Erythroblast (primary cell): ENCODE results near the gene RIN3.
A peak's percentile ranks its signal among the peaks of the same experiment; 100 is the strongest.

Source experiments
- GATA1 ChIP-seq: IDR thresholded peaks from 2 replicates; pipeline ENCODE4 v1.6.1; 2011; ENCODE audit warnings: low read depth, mild to moderate bottlenecking, control low read depth, low read length, moderate library complexity
- POLR2A ChIP-seq: IDR thresholded peaks from 2 replicates; pipeline ENCODE4 v1.6.1; 2011; ENCODE audit warnings: mild to moderate bottlenecking, low read length

DNA sequence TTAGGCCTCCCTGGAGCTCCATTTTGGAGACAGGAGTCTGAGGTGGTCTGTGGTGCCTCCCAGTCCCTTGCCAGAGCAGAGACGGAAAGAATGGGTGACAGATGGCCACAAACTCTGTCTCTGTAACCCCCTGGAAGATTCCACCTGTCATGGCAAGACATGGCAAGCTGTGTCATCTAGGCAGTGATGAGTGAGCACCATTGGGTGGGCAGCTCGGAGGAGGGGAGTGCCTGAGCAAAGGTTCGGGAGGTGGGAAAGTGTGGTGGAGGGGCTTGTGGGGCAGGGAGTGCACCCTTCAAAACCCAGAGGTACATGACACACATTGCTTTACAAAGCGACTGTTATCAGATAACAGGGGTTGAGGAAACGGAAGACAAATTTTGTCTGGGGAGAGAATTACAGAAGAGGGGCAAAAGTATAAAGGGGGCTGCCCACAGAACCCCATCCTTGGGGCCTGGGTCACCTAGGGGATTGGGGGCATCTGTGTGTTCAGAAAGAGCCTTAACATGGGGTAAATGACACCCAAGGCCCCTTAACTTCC is 3.5 kb downstream of the RIN3 start:
- TF ChIP-seq POLR2A (peak; percentile 45), GATA1 (no peak)
